Neural cell (in vitro differentiated cells): Measurements from ENCODE around the gene UCMA.

Experiments used
- EP300 ChIP-seq: fragments of 450-650 bp; conservative IDR thresholded peaks from 2 replicates; pipeline ENCODE4 v1.6.1; 2014; ENCODE audit warnings: antibody characterized with exemption, mild to moderate bottlenecking, moderate library complexity; ENCODE audit not compliant: poor library complexity, severe bottlenecking
- EZH2 ChIP-seq: fragments of 200-600, 300-800 bp; shearing (Covaris generic), sonication (generic); IDR thresholded peaks from 2 replicates; pipeline ENCODE4 v1.6.1; 2014; ENCODE audit warnings: antibody characterized with exemption, low read length, borderline replicate concordance, mild to moderate bottlenecking; ENCODE audit not compliant: insufficient read depth, poor library complexity, severe bottlenecking
- SMC3 ChIP-seq: fragments of 450-650 bp; conservative IDR thresholded peaks from 2 replicates; pipeline ENCODE4 v1.6.1; 2014; ENCODE audit warnings: antibody characterized with exemption, mild to moderate bottlenecking, moderate library complexity; ENCODE audit not compliant: poor library complexity
- TF ChIP-seq, protein P1 (sequence below): fragments of 450-650 bp; IDR thresholded peaks from 2 replicates; pipeline ENCODE4 v1.5.1; 2014; ENCODE audit warnings: antibody characterized with exemption, mild to moderate bottlenecking, moderate library complexity; ENCODE audit not compliant: poor library complexity, severe bottlenecking
- TF ChIP-seq, protein P2 (sequence below): IDR thresholded peaks from 2 replicates; pipeline ENCODE4 v1.6.1; 2012; ENCODE audit warnings: borderline replicate concordance

DNA sequence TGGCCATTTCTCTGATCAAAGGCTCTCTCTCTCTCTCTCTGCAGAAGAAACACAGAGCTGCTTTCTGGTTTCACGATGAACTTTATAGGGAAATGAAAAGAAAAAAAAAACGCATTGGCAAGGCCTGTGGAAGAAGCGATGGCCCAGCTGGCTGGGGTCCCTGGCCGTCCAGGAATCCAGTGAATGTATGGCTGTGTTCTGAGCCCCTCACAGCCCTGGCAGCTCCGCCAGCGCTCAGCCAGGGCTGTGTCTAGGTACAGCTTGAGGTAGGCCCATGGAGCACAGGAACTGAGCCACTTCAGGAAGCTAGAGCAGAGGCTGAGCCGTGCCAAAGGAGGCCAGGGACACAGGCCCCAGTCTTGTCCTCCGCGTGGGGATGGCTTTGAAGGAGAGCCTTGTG lies 13.1 kb upstream of the UCMA start:
- TF ChIP-seq, protein P1, sequence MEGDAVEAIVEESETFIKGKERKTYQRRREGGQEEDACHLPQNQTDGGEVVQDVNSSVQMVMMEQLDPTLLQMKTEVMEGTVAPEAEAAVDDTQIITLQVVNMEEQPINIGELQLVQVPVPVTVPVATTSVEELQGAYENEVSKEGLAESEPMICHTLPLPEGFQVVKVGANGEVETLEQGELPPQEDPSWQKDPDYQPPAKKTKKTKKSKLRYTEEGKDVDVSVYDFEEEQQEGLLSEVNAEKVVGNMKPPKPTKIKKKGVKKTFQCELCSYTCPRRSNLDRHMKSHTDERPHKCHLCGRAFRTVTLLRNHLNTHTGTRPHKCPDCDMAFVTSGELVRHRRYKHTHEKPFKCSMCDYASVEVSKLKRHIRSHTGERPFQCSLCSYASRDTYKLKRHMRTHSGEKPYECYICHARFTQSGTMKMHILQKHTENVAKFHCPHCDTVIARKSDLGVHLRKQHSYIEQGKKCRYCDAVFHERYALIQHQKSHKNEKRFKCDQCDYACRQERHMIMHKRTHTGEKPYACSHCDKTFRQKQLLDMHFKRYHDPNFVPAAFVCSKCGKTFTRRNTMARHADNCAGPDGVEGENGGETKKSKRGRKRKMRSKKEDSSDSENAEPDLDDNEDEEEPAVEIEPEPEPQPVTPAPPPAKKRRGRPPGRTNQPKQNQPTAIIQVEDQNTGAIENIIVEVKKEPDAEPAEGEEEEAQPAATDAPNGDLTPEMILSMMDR: no peak
- no peak for TF ChIP-seq EP300
- no peak for TF ChIP-seq SMC3
- TF ChIP-seq, protein P2, sequence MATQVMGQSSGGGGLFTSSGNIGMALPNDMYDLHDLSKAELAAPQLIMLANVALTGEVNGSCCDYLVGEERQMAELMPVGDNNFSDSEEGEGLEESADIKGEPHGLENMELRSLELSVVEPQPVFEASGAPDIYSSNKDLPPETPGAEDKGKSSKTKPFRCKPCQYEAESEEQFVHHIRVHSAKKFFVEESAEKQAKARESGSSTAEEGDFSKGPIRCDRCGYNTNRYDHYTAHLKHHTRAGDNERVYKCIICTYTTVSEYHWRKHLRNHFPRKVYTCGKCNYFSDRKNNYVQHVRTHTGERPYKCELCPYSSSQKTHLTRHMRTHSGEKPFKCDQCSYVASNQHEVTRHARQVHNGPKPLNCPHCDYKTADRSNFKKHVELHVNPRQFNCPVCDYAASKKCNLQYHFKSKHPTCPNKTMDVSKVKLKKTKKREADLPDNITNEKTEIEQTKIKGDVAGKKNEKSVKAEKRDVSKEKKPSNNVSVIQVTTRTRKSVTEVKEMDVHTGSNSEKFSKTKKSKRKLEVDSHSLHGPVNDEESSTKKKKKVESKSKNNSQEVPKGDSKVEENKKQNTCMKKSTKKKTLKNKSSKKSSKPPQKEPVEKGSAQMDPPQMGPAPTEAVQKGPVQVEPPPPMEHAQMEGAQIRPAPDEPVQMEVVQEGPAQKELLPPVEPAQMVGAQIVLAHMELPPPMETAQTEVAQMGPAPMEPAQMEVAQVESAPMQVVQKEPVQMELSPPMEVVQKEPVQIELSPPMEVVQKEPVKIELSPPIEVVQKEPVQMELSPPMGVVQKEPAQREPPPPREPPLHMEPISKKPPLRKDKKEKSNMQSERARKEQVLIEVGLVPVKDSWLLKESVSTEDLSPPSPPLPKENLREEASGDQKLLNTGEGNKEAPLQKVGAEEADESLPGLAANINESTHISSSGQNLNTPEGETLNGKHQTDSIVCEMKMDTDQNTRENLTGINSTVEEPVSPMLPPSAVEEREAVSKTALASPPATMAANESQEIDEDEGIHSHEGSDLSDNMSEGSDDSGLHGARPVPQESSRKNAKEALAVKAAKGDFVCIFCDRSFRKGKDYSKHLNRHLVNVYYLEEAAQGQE: no peak
- no peak for TF ChIP-seq EZH2
